HFFc6 (cell line): ENCODE data around the gene AMN1. TPM values are rescaled to one million over a fixed set of nuclear protein-coding genes. Genes with fewer than 3 reads are reported as not detected.
A peak's percentile ranks its signal among the peaks of the same experiment; 100 is the strongest.
"Not testable (repeated sequence)": the region's sequence is repeated elsewhere in the genome, so short reads cannot be mapped to it uniquely, and the experiment has no call there.

ENCODE experiments used
- DNase-seq: peaks from one replicate; pipeline ENCODE4 v3.0.0-alpha.2; 2018
- H3K27ac Mint-ChIP-seq: 2 replicates; pipeline ENCODE4 v1.8.0; 2020; ENCODE audit warnings: mild to moderate bottlenecking, mixed read lengths
- H3K27me3 Mint-ChIP-seq: 2 replicates; pipeline ENCODE4 v1.8.0; 2021; ENCODE audit warnings: mild to moderate bottlenecking, moderate library complexity, mixed read lengths; ENCODE audit not compliant: insufficient read depth
- H3K36me3 Mint-ChIP-seq: 2 replicates; pipeline ENCODE4 v1.8.0; 2021; ENCODE audit warnings: low read depth, mixed read lengths
- H3K4me1 Mint-ChIP-seq: 2 replicates; pipeline ENCODE4 v1.8.0; 2020; ENCODE audit warnings: low read depth, mixed read lengths
- H3K4me3 Mint-ChIP-seq: 2 replicates; pipeline ENCODE4 v1.8.0; 2020; ENCODE audit warnings: mild to moderate bottlenecking, moderate library complexity, mixed read lengths
- H3K9me3 Mint-ChIP-seq: 2 replicates; pipeline ENCODE4 v1.8.0; 2020; ENCODE audit warnings: mild to moderate bottlenecking, mixed read lengths
- CTCF ChIP-seq: fragments of 200-600 bp; sonication (generic); IDR thresholded peaks from 2 replicates; pipeline ENCODE4 v1.5.0; 2021; ENCODE audit warnings: antibody characterized with exemption, mild to moderate bottlenecking
- total RNA-seq, 6 experiments: library from RNA; stranded (reverse); fragmentation: NEBNext Ultra II Directional; extraction: Animal tissue kit (Norgen Biotek cat#: 25700); gene quantifications; 2 replicates in 1 of 6; 3 replicates in 5 of 6; pipeline ENCODE4 v1.2.3, GENCODE V29; 2021

The AMN1 gene
- total RNA-seq, 6 experiments from 2014 or later = 3.4 to 5.3 (median 4.7) TPM

- Mint-ChIP-seq H3K4me3 (no peak overlapping the region), H3K27me3 (no peaks in the 10 kb centered on the region; the same call in 1 of the 2 replicates), H3K36me3 (no peaks in the 10 kb centered on the region), H3K27ac (no peak overlapping the region), H3K9me3 (no peaks in the 10 kb centered on the region), H3K4me1 (peaks cover 16% of the 10 kb centered on the region)
- no peak for DNase-seq
- TF ChIP-seq CTCF = no peak
Measured at GRCh38 chr12:31740628-31741027, 11.8 kb upstream of the AMN1 start.

GRCh38 chr12:31737763-31738162 lies 8.9 kb upstream of the AMN1 start:
- Mint-ChIP-seq H3K4me3 (no peak overlapping the region), H3K4me1 (peaks cover 38% of the 10 kb centered on the region), H3K27ac (peak overlapping the region; percentile 93; the same call in 1 of the 2 replicates), H3K27me3 (peaks cover 2% of the 10 kb centered on the region; the same call in 1 of the 2 replicates), H3K36me3 (peaks cover 18% of the 10 kb centered on the region), H3K9me3 (peaks cover 12% of the 10 kb centered on the region)
- no peak for TF ChIP-seq CTCF
- DNase-seq = no peak

GRCh38 chr12:31737345-31737744 lies 8.5 kb upstream of the AMN1 start:
- DNase-seq = no peak
- peak overlapping the region; percentile 93 for H3K27ac Mint-ChIP-seq

GRCh38 chr12:31736472-31736871 lies 7.7 kb upstream of the AMN1 start:
- peak; percentile 93 for DNase-seq
- no peak for TF ChIP-seq CTCF
- Mint-ChIP-seq H3K4me3 (no peak overlapping the region), H3K4me1 (peaks cover 50% of the 10 kb centered on the region), H3K27me3 (peaks cover 2% of the 10 kb centered on the region; the same call in 1 of the 2 replicates), H3K36me3 (peaks cover 19% of the 10 kb centered on the region), H3K9me3 (peaks cover 13% of the 10 kb centered on the region), H3K27ac (peak overlapping the region; percentile 93)

More at GRCh38 chr12:31737345-31737744, 8.5 kb upstream of the AMN1 start:
- peaks cover 13% of the 10 kb centered on the region for H3K9me3 Mint-ChIP-seq
- H3K4me1 Mint-ChIP-seq = peaks cover 41% of the 10 kb centered on the region
- peaks cover 19% of the 10 kb centered on the region for H3K36me3 Mint-ChIP-seq
- peaks cover 2% of the 10 kb centered on the region; the same call in 1 of the 2 replicates for H3K27me3 Mint-ChIP-seq
- no peak for TF ChIP-seq CTCF
- H3K4me3 Mint-ChIP-seq = no peak overlapping the region

- peaks cover 23% of the 10 kb centered on the region for H3K9me3 Mint-ChIP-seq
- peaks cover 73% of the 10 kb centered on the region for H3K4me1 Mint-ChIP-seq
- DNase-seq = peak; percentile 63
- peak overlapping the region; percentile 58 for H3K4me3 Mint-ChIP-seq
- H3K36me3 Mint-ChIP-seq = peaks cover 31% of the 10 kb centered on the region
- H3K27me3 Mint-ChIP-seq = not testable (repeated sequence)
- H3K27ac Mint-ChIP-seq = peak overlapping the region; percentile 83
Measured at GRCh38 chr12:31733549-31734432, 5.0 kb upstream of the AMN1 start.

GRCh38 chr12:31732926-31733548 lies 4.2 kb upstream of the AMN1 start:
- Mint-ChIP-seq H3K36me3 (peaks cover 31% of the 10 kb centered on the region), H3K27me3 (peaks cover 2% of the 10 kb centered on the region; the same call in 1 of the 2 replicates), H3K27ac (peak overlapping the region; percentile 83), H3K9me3 (peaks cover 23% of the 10 kb centered on the region), H3K4me3 (peak overlapping the region; percentile 40), H3K4me1 (peaks cover 73% of the 10 kb centered on the region)
- TF ChIP-seq CTCF = no peak
- peak; percentile 82 for DNase-seq

- Mint-ChIP-seq H3K36me3 (peaks cover 31% of the 10 kb centered on the region), H3K27ac (peak overlapping the region; percentile 89), H3K4me3 (peak overlapping the region; percentile 54)
Measured at GRCh38 chr12:31731203-31731602, 2.4 kb upstream of the AMN1 start.

More at GRCh38 chr12:31731203-31731602, 2.4 kb upstream of the AMN1 start:
- H3K9me3 Mint-ChIP-seq = peaks cover 23% of the 10 kb centered on the region
- H3K27me3 Mint-ChIP-seq, DNase-seq: not testable (repeated sequence)
- H3K4me1 Mint-ChIP-seq = peaks cover 59% of the 10 kb centered on the region
